ENCODE data around the gene MAPK13. TPM values are rescaled to one million over a fixed set of nuclear protein-coding genes. Genes with fewer than 3 reads are reported as not detected.

Gene MAPK13
- total and polyA plus RNA-seq, 2 donors (not counting 1 experiment from before 2014, with no cell fraction given), result 20.6 to 34.8 TPM

- H3K4me3 Mint-ChIP-seq, result no peak overlapping the region
- peak overlapping the region; percentile 30 for H3K4me2 ChIP-seq (replicated peaks; ENCODE audit: low read depth, low read length, poor library complexity, severe bottlenecking)
Measured at GRCh38 chr6:36136034-36136433, 5.7 kb downstream of the MAPK13 start.

More at GRCh38 chr6:36136034-36136433, 5.7 kb downstream of the MAPK13 start:
- H3K27me3 Mint-ChIP-seq, result no peaks in the 10 kb centered on the region
- no peaks in the 10 kb centered on the region for H3K9me3 Mint-ChIP-seq (ENCODE audit: insufficient read depth)
- Histone ChIP-seq H3K36me3 (replicated peaks in 1 of 2; ENCODE audit: control extremely low read depth in 1 of 2, control insufficient read depth in 1 of 2, extremely low read depth in 1 of 2, insufficient read depth in 2 of 2, low read length in 1 of 2) (peaks cover 0 to 54% of the 10 kb centered on the region in 2 experiments), H3K27me3 (replicated peaks in 1 of 4; ENCODE audit: control extremely low read depth in 1 of 4, control insufficient read depth in 3 of 4, insufficient read depth in 4 of 4, low read length in 3 of 4) (no peaks in the 10 kb centered on the region), H3K4me1 (ENCODE audit: control insufficient read depth in 2 of 2, insufficient read depth in 2 of 2, low read length in 2 of 2) (peaks cover 26 to 34% of the 10 kb centered on the region in 2 donors), H2AFZ (ENCODE audit: insufficient read depth, low read depth, low read length, poor library complexity, severe bottlenecking) (no peak overlapping the region), H3K27ac (ENCODE audit: low read length in 2 of 2) (no peak overlapping the region), H3K79me2 (ENCODE audit: control insufficient read depth, insufficient read depth, low read length) (peaks cover 5% of the 10 kb centered on the region), H3K9me3 (ENCODE audit: control extremely low read depth in 1 of 3, control insufficient read depth in 2 of 3, insufficient read depth in 1 of 3, low read length in 2 of 3) (no peaks in the 10 kb centered on the region), H3K4me3 (ENCODE audit: control extremely low read depth in 1 of 5, extremely low read depth in 1 of 5, insufficient read depth in 1 of 5, low read depth in 2 of 5, low read length in 4 of 5) (no peak overlapping the region), H3K9ac (ENCODE audit: low read length) (no peak overlapping the region), H4K20me1 (ENCODE audit: control insufficient read depth, insufficient read depth, low read length, poor library complexity, severe bottlenecking) (no peaks in the 10 kb centered on the region)
- H3K4me1 Mint-ChIP-seq, result peaks cover 49% of the 10 kb centered on the region
- peak; percentile 48 for DNase-seq
- ChIA-PET POLR2A (interaction anchor here (0.6 kb wide), 1 partner anchor 12 kb away, joined by 3 read pairs; no protein-coding TSS in a partner anchor), CTCF (interaction anchor here (0.6 to 1.5 kb wide), 6 partner anchors 9 to 913 kb away, joined by 3 to 6 read pairs (median 4); no protein-coding TSS in a partner anchor)
- 0% methylated on average over 1 of the region's 2 CpGs for WGBS (ENCODE audit: insufficient coverage)
- ATAC-seq (ENCODE audit: low read depth), result peak; percentile 50
- peak overlapping the region; percentile 89 for H3K27ac Mint-ChIP-seq
- intact Hi-C loops (cut with micrococcal nuclease), result no loop called here
- TF ChIP-seq EZH2 (IDR thresholded peaks at IDR 0.05; ENCODE audit: borderline replicate concordance, insufficient read depth, low read depth, low read length, poor library complexity, severe bottlenecking) (no peak), CTCF (IDR thresholded peaks at IDR 0.05) (no peak)
